Uterus (tissue), 2 donors: ENCODE data around the gene YTHDC2.

Experiments used
- POLR2A ChIP-seq, 2 donors: fragments of 450-650 bp; IDR thresholded peaks; one replicate each; pipeline ENCODE4 v1.6.1; 2016; ENCODE audit warnings: antibody characterized with exemption in 2 of 2, mild to moderate bottlenecking in 1 of 2, moderate library complexity in 1 of 2
- TF ChIP-seq, protein P1 (sequence below), 4 experiments: fragments of 200-600 bp in 2 of 4; fragments of 450-650 bp in 2 of 4; sonication (generic) in 2 of 4; IDR thresholded peaks; one replicate each; pipeline ENCODE4 v1.5.1; 2016 to 2019; ENCODE audit warnings: antibody characterized with exemption in 4 of 4, mild to moderate bottlenecking in 2 of 4, moderate library complexity in 1 of 4

DNA sequence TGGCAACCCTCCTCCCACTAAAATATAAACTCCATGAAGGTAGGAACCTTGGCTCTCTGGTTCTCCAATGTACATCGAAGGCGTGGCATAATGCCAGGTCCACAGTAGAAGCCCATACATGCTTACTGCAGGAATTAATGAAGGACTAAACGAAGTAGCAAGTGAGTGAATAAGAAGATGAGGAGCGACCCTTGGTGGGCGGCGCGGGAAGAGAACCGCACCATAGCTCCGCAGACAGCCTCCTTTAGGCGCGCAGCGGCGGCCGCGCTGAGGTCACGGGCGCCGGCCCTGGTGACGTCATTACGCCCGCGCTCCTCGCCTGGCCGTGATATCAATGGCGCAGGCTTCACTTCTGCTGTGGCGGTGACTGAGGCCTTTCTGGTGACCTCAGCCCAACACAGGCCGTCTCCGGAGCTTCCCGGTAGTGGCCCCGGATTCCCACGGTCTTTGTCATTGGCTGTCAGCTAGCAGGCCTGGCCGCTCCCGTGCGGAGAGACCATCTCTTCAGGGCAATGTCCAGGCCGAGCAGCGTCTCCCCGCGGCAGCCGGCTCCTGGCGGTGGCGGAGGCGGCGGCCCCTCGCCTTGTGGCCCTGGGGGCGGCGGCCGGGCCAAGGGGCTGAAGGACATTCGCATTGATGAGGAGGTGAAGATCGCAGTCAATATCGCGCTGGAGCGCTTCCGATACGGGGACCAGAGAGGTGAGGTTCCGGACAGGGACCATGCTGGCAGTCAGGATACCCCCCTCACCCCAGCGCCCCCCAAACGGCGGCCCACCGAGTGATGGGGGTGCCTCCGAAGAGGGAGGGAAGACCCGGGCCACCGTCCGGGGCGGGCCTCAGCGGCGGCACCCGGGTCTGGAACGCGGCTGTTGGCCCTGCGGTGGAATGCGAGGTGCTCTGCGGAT, at the start of gene YTHDC2:
- TF ChIP-seq, protein P1, sequence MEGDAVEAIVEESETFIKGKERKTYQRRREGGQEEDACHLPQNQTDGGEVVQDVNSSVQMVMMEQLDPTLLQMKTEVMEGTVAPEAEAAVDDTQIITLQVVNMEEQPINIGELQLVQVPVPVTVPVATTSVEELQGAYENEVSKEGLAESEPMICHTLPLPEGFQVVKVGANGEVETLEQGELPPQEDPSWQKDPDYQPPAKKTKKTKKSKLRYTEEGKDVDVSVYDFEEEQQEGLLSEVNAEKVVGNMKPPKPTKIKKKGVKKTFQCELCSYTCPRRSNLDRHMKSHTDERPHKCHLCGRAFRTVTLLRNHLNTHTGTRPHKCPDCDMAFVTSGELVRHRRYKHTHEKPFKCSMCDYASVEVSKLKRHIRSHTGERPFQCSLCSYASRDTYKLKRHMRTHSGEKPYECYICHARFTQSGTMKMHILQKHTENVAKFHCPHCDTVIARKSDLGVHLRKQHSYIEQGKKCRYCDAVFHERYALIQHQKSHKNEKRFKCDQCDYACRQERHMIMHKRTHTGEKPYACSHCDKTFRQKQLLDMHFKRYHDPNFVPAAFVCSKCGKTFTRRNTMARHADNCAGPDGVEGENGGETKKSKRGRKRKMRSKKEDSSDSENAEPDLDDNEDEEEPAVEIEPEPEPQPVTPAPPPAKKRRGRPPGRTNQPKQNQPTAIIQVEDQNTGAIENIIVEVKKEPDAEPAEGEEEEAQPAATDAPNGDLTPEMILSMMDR (IDR thresholded peaks at IDR 0.05): peak; percentile 2 to 31 (median 12)
- peak; percentile 64 to 72 for TF ChIP-seq POLR2A (IDR thresholded peaks at IDR 0.05)
